Kidney (tissue), 14 donors: ENCODE measurements around the gene ZNF154. TPM values are rescaled to one million over a fixed set of nuclear protein-coding genes. Genes with fewer than 3 reads are reported as not detected.

Experiments used
- DNase-seq, 5 donors: peaks; one replicate each; pipeline ENCODE4 v3.0.0-alpha.2; 2013 to 2020
- FAIRE-seq: peaks from 2 replicates; lab custom pipeline; 2012; peaks lifted over from hg19 to GRCh38; lab: Jason Lieb, UNC
- H3K27ac ChIP-seq, 2 donors: one replicate each; pipeline ENCODE4 v1.7.0; 2013; ENCODE audit warnings: low read depth in 2 of 2, low read length in 2 of 2, inconsistent platforms in 1 of 2
- H3K27me3 ChIP-seq: one replicate; pipeline ENCODE4 v1.7.1; 2013; ENCODE audit warnings: low read length, inconsistent platforms; ENCODE audit not compliant: control insufficient read depth, insufficient read depth
- H3K36me3 ChIP-seq, 3 donors: one replicate each; pipeline versions ENCODE4 v1.7.0 to v1.7.1; 2013; ENCODE audit warnings: low read length in 3 of 3, control low read depth in 1 of 3, inconsistent platforms in 1 of 3; ENCODE audit not compliant: insufficient read depth in 3 of 3, control insufficient read depth in 2 of 3
- H3K4me1 ChIP-seq, 3 donors: one replicate each; pipeline versions ENCODE4 v1.7.0 to v1.7.1; 2013; ENCODE audit warnings: low read length in 3 of 3, inconsistent platforms in 1 of 3, low read depth in 1 of 3; ENCODE audit not compliant: control insufficient read depth in 2 of 3, insufficient read depth in 2 of 3
- H3K4me3 ChIP-seq, 3 donors: one replicate each; pipeline versions ENCODE4 v1.7.0 to v1.8.1; 2013; ENCODE audit warnings: low read length in 3 of 3, control low read depth in 1 of 3, inconsistent platforms in 1 of 3
- H3K9ac ChIP-seq, 3 donors: one replicate each; pipeline versions ENCODE4 v1.7.0 to v1.7.1; 2013; ENCODE audit warnings: low read length in 3 of 3, control low read depth in 1 of 3, inconsistent platforms in 1 of 3
- H3K9me3 ChIP-seq, 3 donors: one replicate each; pipeline versions ENCODE4 v1.7.0 to v1.7.1; 2013; ENCODE audit warnings: low read length in 3 of 3, control low read depth in 1 of 3, inconsistent platforms in 1 of 3; ENCODE audit not compliant: control insufficient read depth in 2 of 3, insufficient read depth in 1 of 3
- CTCF ChIP-seq: IDR thresholded peaks from 3 replicates; pipeline ENCODE4 v1.5.1; 2012; ENCODE audit warnings: mild to moderate bottlenecking, moderate library complexity, borderline replicate concordance; ENCODE audit not compliant: insufficient read depth; ENCODE audit errors: extremely low read depth
- intact Hi-C: fragments of 100-400 bp; cut with DNase I; formaldehyde crosslinking; loops from one replicate; pipeline ENCODE4 v1.11.1; 2022
- polyA plus RNA-seq: library from polyadenylated mRNA; stranded (reverse); fragments of 350-450 nt; fragmentation: Illumina TruSeq; extraction: RNeasy Lipid Tissue Mini Kit (QIAGEN cat#74804); gene quantifications from one replicate; pipeline ENCODE4 v1.2.3, GENCODE V29; 2014; ENCODE audit warnings: low read depth, low replicate concordance; ENCODE audit not compliant: insufficient read depth
- total RNA-seq: library from RNA; stranded (reverse); fragmentation: NEBNext Ultra II Directional; extraction: Animal tissue kit (Norgen Biotek cat#: 25700); gene quantifications from one replicate; pipeline ENCODE4 v1.2.1, GENCODE V29; 2021
- donor health status: control.
- donor health status: control.
- donor health status: control.
- donor health status: control.
- donor health status: control.
- donor health status: DM: yes; HTN: yes; CAD: no.
- donor health status: Normal renal cell carcinoma (clear cell type).

The ZNF154 gene
- total and polyA plus RNA-seq, 2 donors from 2014 or later: 2.2 to 11.1 TPM

- Histone ChIP-seq H3K9ac (peak overlapping the region; percentile 8 to 78 (median 76)), H3K4me3 (peak overlapping the region; percentile 87 to 98 (median 89)), H3K36me3 (peaks cover 20 to 28% (median 28%) of the 10 kb centered on the region in 3 donors), H3K27me3 (no peaks in the 10 kb centered on the region), H3K27ac (no peak overlapping the region), H3K9me3 (peaks cover 11 to 51% (median 17%) of the 10 kb centered on the region in 3 donors), H3K4me1 (peaks cover 2 to 12% (median 10%) of the 10 kb centered on the region in 3 donors)
- no peak for DNase-seq
- no peak for FAIRE-seq
- TF ChIP-seq CTCF: no peak
- intact Hi-C loops: no loop called here
Measured at GRCh38 chr19:57682226-57682766, 26.7 kb downstream of the ZNF154 start.

GRCh38 chr19:57675881-57676280, 33.1 kb downstream of the ZNF154 start:
- Histone ChIP-seq H3K4me1 (no peaks in the 10 kb centered on the region), H3K27me3 (no peaks in the 10 kb centered on the region), H3K9me3 (peaks cover 0 to 3% (median 0%) of the 10 kb centered on the region in 3 donors), H3K27ac (no peak overlapping the region), H3K36me3 (no peaks in the 10 kb centered on the region), H3K4me3 (no peak overlapping the region), H3K9ac (no peak overlapping the region)
- no peak for FAIRE-seq
- no peak for DNase-seq
- no peak for TF ChIP-seq CTCF
- intact Hi-C loops: no loop called here

- H3K4me3 ChIP-seq: no peak overlapping the region
- no peak overlapping the region for H3K27ac ChIP-seq
- H3K9me3 ChIP-seq: no peaks in the 10 kb centered on the region
- FAIRE-seq: no peak
- no peak for DNase-seq
- H3K9ac ChIP-seq: no peak overlapping the region
- TF ChIP-seq CTCF: no peak
- no peaks in the 10 kb centered on the region for H3K27me3 ChIP-seq
- intact Hi-C loops: no loop called here
- no peaks in the 10 kb centered on the region for H3K4me1 ChIP-seq
- no peaks in the 10 kb centered on the region for H3K36me3 ChIP-seq
Measured at GRCh38 chr19:57672466-57672865, 36.5 kb downstream of the ZNF154 start.
